ENCODE results near the gene FNDC3A. TPM values are rescaled to one million over a fixed set of nuclear protein-coding genes. Genes with fewer than 3 reads are reported as not detected.

FNDC3A gene
- total and polyA plus RNA-seq, 4 donors: 25.2 to 89.5 (median 32.1) TPM

DNA sequence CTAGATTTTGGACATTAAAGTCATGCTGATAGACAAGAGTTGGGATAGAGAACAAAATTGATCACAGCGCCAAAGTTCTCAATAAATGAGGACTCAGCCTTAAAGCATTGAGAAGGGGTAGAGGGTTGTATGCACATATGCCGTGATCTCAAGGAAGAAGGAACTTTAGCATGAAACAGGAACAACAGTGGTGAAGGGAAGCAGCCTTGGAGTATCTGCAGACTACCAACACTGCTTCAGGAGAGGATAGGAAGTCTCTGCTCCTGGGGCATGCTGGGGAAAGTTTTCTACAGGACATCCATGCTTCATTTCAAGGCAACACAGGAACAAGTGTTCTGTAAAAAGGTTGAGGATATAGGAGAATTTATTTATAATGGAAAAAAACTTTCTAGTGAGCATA is 132.5 kb downstream of the FNDC3A start:
- H3K4me1 ChIP-seq (ENCODE audit: control insufficient read depth in 4 of 4, insufficient read depth in 4 of 4, low read length in 3 of 4): peaks cover 0 to 33% (median 23%) of the 10 kb centered on the region in 4 donors
- H3K27ac ChIP-seq (ENCODE audit: low read depth in 1 of 2, low read length in 2 of 2): no peak overlapping the region
- no peaks in the 10 kb centered on the region for H3K9me3 ChIP-seq (ENCODE audit: control insufficient read depth in 4 of 4, low read length in 3 of 4)
- H3K4me3 ChIP-seq (ENCODE audit: low read depth in 1 of 3, low read length in 3 of 3): no peak overlapping the region
- no peaks in the 10 kb centered on the region for H3K27me3 ChIP-seq (ENCODE audit: control insufficient read depth in 4 of 4, insufficient read depth in 4 of 4, low read length in 3 of 4)
- H3K36me3 ChIP-seq (ENCODE audit: control insufficient read depth in 4 of 4, insufficient read depth in 3 of 4, low read depth in 1 of 4, low read length in 3 of 4): no peaks in the 10 kb centered on the region
- DNase-seq (ENCODE audit: low spot score): no peak
- no peak for TF ChIP-seq EGR1 (IDR thresholded peaks at IDR 0.05; ENCODE audit: low read depth in 2 of 2)
- TF ChIP-seq, protein P1, sequence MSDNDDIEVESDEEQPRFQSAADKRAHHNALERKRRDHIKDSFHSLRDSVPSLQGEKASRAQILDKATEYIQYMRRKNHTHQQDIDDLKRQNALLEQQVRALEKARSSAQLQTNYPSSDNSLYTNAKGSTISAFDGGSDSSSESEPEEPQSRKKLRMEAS (IDR thresholded peaks at IDR 0.05): no peak
- no peak for TF ChIP-seq RXRA (IDR thresholded peaks at IDR 0.05)
- no peak for TF ChIP-seq GABPA (IDR thresholded peaks at IDR 0.05 in 1 of 2, conservative IDR thresholded peaks at IDR 0.05 in 1 of 2)
- TF ChIP-seq ATF3 (IDR thresholded peaks at IDR 0.05): no peak
- TF ChIP-seq FOXA2 (IDR thresholded peaks at IDR 0.05): no peak
- no peak for TF ChIP-seq YY1 (IDR thresholded peaks at IDR 0.05)
- TF ChIP-seq CTCF (IDR thresholded peaks at IDR 0.05; ENCODE audit: low read depth, low read length, missing input control): no peak
- TF ChIP-seq JUND (IDR thresholded peaks at IDR 0.05): no peak
- no peak for TF ChIP-seq TAF1 (conservative IDR thresholded peaks at IDR 0.05)
- TF ChIP-seq HNF4G (IDR thresholded peaks at IDR 0.05): no peak
- TF ChIP-seq RAD21 (IDR thresholded peaks at IDR 0.05): no peak
- no peak for TF ChIP-seq NR2F2 (IDR thresholded peaks at IDR 0.05)
- TF ChIP-seq SP1 (IDR thresholded peaks at IDR 0.05): no peak
- no peak overlapping the region for H3K9ac ChIP-seq (ENCODE audit: low read depth in 1 of 2, low read length in 2 of 2)
- WGBS: 85% methylated on average over 2 of the region's 2 CpGs

GRCh38 chr13:49110122-49110912 is 134.6 kb downstream of the FNDC3A start:
- Histone ChIP-seq H3K27ac (ENCODE audit: low read depth in 1 of 2, low read length in 2 of 2) (peak overlapping the region; percentile 65 to 76), H3K9ac (ENCODE audit: low read depth in 1 of 2, low read length in 2 of 2) (peak overlapping the region; percentile 80 to 94), H3K4me1 (ENCODE audit: control insufficient read depth in 4 of 4, insufficient read depth in 4 of 4, low read length in 3 of 4) (peaks cover 0 to 39% (median 25%) of the 10 kb centered on the region in 4 donors), H3K9me3 (ENCODE audit: control insufficient read depth in 4 of 4, low read length in 3 of 4) (no peaks in the 10 kb centered on the region), H3K27me3 (ENCODE audit: control insufficient read depth in 4 of 4, insufficient read depth in 4 of 4, low read length in 3 of 4) (no peaks in the 10 kb centered on the region), H3K36me3 (ENCODE audit: control insufficient read depth in 4 of 4, insufficient read depth in 3 of 4, low read depth in 1 of 4, low read length in 3 of 4) (peaks cover 0 to 2% (median 1%) of the 10 kb centered on the region in 4 donors), H3K4me3 (ENCODE audit: low read depth in 1 of 3, low read length in 3 of 3) (peak overlapping the region; percentile 76 to 80 (median 79))
- WGBS: under 1% methylated on average over 16 of the region's 16 CpGs
- TF ChIP-seq FOXA1 (IDR thresholded peaks at IDR 0.05) (no peak), RAD21 (IDR thresholded peaks at IDR 0.05) (peak; percentile 50 to 58), TAF1 (conservative IDR thresholded peaks at IDR 0.05) (peak; percentile 79), SP1 (IDR thresholded peaks at IDR 0.05) (peak; percentile 46), ATF3 (IDR thresholded peaks at IDR 0.05) (peak; percentile 48), NR2F2 (IDR thresholded peaks at IDR 0.05) (peak; percentile 88), YY1 (IDR thresholded peaks at IDR 0.05) (peak; percentile 81), CTCF (IDR thresholded peaks at IDR 0.05; ENCODE audit: low read depth, low read length, missing input control) (no peak), RXRA (IDR thresholded peaks at IDR 0.05) (peak; percentile 63 to 74), HNF4G (IDR thresholded peaks at IDR 0.05) (no peak), GABPA (IDR thresholded peaks at IDR 0.05 in 1 of 2, conservative IDR thresholded peaks at IDR 0.05 in 1 of 2) (peak in 1 of 2 donors; percentile 64), EGR1 (IDR thresholded peaks at IDR 0.05; ENCODE audit: low read depth in 2 of 2) (peak in 1 of 2 donors; percentile 49), FOXA2 (IDR thresholded peaks at IDR 0.05) (no peak), JUND (IDR thresholded peaks at IDR 0.05) (peak in 1 of 2 donors; percentile 13), HNF4A (conservative IDR thresholded peaks at IDR 0.05) (peak; percentile 36 to 57)
- TF ChIP-seq, protein P1 (IDR thresholded peaks at IDR 0.05): peak; percentile 70
- TF ChIP-seq, protein P2, sequence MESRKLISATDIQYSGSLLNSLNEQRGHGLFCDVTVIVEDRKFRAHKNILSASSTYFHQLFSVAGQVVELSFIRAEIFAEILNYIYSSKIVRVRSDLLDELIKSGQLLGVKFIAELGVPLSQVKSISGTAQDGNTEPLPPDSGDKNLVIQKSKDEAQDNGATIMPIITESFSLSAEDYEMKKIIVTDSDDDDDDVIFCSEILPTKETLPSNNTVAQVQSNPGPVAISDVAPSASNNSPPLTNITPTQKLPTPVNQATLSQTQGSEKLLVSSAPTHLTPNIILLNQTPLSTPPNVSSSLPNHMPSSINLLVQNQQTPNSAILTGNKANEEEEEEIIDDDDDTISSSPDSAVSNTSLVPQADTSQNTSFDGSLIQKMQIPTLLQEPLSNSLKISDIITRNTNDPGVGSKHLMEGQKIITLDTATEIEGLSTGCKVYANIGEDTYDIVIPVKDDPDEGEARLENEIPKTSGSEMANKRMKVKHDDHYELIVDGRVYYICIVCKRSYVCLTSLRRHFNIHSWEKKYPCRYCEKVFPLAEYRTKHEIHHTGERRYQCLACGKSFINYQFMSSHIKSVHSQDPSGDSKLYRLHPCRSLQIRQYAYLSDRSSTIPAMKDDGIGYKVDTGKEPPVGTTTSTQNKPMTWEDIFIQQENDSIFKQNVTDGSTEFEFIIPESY (IDR thresholded peaks at IDR 0.05): peak; percentile 61
- TF ChIP-seq, protein P3, sequence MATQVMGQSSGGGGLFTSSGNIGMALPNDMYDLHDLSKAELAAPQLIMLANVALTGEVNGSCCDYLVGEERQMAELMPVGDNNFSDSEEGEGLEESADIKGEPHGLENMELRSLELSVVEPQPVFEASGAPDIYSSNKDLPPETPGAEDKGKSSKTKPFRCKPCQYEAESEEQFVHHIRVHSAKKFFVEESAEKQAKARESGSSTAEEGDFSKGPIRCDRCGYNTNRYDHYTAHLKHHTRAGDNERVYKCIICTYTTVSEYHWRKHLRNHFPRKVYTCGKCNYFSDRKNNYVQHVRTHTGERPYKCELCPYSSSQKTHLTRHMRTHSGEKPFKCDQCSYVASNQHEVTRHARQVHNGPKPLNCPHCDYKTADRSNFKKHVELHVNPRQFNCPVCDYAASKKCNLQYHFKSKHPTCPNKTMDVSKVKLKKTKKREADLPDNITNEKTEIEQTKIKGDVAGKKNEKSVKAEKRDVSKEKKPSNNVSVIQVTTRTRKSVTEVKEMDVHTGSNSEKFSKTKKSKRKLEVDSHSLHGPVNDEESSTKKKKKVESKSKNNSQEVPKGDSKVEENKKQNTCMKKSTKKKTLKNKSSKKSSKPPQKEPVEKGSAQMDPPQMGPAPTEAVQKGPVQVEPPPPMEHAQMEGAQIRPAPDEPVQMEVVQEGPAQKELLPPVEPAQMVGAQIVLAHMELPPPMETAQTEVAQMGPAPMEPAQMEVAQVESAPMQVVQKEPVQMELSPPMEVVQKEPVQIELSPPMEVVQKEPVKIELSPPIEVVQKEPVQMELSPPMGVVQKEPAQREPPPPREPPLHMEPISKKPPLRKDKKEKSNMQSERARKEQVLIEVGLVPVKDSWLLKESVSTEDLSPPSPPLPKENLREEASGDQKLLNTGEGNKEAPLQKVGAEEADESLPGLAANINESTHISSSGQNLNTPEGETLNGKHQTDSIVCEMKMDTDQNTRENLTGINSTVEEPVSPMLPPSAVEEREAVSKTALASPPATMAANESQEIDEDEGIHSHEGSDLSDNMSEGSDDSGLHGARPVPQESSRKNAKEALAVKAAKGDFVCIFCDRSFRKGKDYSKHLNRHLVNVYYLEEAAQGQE (IDR thresholded peaks at IDR 0.05): peak; percentile 71
- peak; percentile 77 for DNase-seq (ENCODE audit: low spot score)
